AG10803 (cell line): ENCODE measurements around the gene FKBP2.

Source experiments
- DNase-seq: peaks from one replicate; pipeline ENCODE4 v3.0.0; 2010; ENCODE audit warnings: low read depth
- H3K4me3 ChIP-seq: 2 replicates; pipeline ENCODE4 v1.5.1; 2011; ENCODE audit warnings: mild to moderate bottlenecking, low read length, control low read depth
- TF ChIP-seq, protein P1 (sequence below): conservative IDR thresholded peaks from 2 replicates; pipeline ENCODE4 v1.5.1; 2011; ENCODE audit warnings: mild to moderate bottlenecking, low read length, control low read depth, inconsistent platforms

The FKBP2 gene

DNA sequence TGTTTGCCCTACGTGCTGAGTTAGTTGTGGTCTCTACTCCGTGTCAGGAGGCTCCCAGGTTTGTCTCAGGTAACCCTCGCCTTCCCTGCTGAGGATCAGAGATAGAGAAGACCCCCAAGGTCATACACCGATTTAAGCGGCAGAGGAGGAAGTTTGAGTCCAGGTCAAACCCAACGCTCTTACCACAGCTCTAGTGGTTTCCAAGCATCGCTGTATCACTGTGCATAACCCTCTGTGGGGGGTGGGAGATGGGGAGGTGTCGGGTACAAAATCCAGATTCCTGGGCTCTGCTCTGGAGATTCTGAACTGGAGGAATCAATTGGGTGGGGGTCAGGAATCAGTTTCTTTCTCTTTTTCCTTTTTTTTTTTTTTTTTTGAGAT, 9.9 kb upstream of the FKBP2 start:
- no peak for DNase-seq
- H3K4me3 ChIP-seq: peak overlapping the region; percentile 81
- TF ChIP-seq, protein P1, sequence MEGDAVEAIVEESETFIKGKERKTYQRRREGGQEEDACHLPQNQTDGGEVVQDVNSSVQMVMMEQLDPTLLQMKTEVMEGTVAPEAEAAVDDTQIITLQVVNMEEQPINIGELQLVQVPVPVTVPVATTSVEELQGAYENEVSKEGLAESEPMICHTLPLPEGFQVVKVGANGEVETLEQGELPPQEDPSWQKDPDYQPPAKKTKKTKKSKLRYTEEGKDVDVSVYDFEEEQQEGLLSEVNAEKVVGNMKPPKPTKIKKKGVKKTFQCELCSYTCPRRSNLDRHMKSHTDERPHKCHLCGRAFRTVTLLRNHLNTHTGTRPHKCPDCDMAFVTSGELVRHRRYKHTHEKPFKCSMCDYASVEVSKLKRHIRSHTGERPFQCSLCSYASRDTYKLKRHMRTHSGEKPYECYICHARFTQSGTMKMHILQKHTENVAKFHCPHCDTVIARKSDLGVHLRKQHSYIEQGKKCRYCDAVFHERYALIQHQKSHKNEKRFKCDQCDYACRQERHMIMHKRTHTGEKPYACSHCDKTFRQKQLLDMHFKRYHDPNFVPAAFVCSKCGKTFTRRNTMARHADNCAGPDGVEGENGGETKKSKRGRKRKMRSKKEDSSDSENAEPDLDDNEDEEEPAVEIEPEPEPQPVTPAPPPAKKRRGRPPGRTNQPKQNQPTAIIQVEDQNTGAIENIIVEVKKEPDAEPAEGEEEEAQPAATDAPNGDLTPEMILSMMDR: no peak

DNA sequence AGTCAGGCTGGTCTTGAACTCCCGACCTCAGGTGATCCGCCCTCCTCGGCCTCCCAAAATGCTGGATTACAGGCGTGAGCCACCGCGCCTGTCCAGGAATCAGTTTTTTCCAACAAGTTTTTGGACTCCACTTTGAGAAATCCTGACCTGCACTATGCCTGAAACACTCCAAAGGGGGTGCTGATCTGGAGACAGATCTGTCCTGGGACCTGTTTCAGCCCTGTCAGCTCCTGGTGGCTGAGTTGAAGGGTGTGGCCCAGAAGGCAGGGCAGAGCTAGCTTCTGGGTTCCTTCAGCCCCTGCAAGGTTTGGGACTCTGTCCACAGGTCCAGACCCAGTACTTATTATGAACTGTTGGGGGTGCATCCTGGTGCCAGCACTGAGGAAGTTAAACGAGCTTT, 9.3 kb upstream of the FKBP2 start:
- TF ChIP-seq, protein P1: no peak
- no peak overlapping the region for H3K4me3 ChIP-seq
- no peak for DNase-seq

DNA sequence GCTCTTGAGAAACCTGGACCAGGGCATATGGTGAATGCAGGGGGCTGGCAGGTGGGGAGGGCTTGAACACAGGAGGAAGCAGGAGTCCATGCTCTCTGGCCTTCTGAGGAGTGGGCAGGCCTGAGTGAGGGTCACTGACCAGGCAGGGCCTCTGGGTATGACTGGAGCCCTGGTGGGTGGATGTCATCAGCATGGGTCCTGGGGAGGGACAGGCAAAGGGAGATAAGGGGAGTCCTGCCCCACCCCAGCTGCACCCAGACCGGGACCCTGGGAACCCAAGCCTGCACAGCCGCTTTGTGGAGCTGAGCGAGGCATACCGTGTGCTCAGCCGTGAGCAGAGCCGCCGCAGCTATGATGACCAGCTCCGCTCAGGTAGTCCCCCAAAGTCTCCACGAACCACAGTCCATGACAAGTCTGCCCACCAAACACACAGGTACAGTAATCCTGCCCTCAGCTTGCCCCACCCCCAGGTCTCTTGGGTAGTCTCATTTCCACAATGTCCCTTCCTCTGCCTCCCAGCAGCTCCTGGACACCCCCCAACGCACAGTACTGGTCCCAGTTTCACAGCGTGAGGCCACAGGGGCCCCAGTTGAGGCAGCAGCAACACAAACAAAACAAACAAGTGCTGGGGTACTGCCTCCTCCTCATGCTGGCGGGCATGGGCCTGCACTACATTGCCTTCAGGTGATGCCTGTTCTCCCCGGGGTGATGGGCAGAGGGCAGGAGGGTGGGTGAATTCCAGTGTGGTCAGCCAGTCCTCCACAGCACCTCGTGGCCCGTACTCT, 8.5 kb upstream of the FKBP2 start:
- no peak for DNase-seq
- TF ChIP-seq, protein P1: no peak
- no peak overlapping the region for H3K4me3 ChIP-seq

DNA sequence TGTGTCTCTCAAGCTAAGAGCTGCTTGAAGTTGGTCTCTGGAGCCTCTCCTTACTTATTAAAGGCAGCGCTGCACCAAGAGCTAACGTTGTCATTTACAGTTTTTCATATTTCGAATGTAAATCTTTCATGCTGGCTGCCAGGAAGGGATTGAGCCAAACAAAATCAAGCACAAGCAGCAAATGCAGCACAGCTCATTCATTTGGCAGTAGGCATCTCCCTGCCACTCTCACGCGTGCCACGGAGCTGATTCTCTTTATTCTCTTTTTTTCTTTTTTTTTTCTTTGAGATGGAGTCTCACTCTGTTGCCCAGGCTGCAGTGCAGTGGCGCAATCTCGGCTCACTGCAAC, 8.0 kb upstream of the FKBP2 start:
- no peak for DNase-seq
- TF ChIP-seq, protein P1: no peak
- no peak overlapping the region for H3K4me3 ChIP-seq

DNA sequence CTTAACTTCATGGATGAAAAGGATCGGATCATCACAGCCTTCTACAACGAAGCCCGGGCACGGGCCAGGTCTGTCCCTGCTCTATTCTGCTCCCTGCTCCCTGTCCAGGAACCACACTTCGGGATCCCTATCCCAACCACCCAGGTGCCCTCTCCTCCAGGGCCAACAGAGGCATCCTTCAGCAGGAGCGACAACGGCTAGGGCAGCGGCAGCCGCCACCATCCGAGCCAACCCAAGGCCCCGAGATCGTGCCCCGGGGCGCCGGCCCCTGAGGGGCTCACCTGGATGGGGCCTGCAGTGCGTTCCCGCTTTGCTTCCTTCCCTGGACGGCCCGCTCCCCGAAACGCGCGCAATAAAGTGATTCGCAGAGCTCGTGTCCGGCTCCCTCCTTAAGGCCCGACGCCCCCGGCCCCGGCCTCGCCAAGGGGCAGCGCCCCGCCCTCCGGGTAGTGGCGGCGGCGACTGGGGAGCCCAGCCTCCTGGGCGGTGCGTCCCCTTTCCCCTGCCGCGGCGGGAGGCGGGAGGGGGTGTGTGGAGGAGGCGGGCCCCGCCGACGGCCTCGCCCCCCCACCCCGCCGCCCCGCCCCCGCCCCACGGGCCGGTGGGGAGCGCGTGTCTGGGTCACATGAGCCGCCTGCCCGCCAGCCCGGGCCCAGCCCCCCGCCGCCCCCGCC, 6.8 kb upstream of the FKBP2 start, which contains the start of gene VEGFB:
Gene VEGFB, plus strand, starts transcription at position 672 of the 674 bp plus-strand sequence. CDS start 250 bp downstream, outside the sequence.
- TF ChIP-seq, protein P1: no peak
- H3K4me3 ChIP-seq: peak within 1 kb of the TSS; percentile 65
- DNase-seq: no peak

DNA sequence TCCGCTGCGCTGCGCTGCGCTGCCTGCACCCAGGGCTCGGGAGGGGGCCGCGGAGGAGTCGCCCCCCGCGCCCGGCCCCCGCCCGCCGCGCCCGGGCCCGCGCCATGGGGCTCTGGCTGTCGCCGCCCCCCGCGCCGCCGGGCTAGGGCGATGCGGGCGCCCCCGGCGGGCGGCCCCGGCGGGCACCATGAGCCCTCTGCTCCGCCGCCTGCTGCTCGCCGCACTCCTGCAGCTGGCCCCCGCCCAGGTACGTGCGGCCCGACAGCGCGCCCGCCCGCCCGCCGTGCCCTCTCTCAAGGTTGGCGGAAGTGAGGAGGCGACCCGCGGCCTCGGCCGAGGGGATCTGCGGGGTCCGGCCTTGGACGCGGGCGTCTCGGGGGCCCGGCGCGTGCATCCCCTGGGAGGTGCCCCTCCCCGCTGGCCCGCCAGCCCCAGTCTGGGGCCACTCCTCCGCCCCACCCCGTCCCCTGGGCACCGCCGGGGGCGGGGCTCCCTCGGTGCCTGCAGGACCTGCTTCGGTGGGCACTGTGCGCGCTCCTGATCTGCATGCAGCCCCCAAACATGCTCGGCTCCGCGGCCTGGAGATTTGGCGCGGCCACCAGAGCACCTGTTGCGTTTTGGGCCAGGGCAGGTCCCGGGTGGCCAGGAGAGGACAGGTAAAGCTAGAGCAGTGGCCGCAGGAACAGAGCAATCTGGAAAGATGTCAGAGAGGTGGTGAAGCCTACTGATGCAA, 6.1 kb upstream of the FKBP2 start:
- TF ChIP-seq, protein P1: no peak
- no peak for DNase-seq
- H3K4me3 ChIP-seq: peak overlapping the region; percentile 65
